NCI-H2107 (cell line): Measurements from ENCODE around the gene PMEPA1.

Experiments
- DNase-seq: peaks from one replicate; lab custom pipeline; 2025; lab: John Stamatoyannopoulos, UW

Gene PMEPA1

GRCh38 chr20:57661746-57662455 lies 47.9 kb downstream of the PMEPA1 start:
- DNase-seq: no peak

DNA sequence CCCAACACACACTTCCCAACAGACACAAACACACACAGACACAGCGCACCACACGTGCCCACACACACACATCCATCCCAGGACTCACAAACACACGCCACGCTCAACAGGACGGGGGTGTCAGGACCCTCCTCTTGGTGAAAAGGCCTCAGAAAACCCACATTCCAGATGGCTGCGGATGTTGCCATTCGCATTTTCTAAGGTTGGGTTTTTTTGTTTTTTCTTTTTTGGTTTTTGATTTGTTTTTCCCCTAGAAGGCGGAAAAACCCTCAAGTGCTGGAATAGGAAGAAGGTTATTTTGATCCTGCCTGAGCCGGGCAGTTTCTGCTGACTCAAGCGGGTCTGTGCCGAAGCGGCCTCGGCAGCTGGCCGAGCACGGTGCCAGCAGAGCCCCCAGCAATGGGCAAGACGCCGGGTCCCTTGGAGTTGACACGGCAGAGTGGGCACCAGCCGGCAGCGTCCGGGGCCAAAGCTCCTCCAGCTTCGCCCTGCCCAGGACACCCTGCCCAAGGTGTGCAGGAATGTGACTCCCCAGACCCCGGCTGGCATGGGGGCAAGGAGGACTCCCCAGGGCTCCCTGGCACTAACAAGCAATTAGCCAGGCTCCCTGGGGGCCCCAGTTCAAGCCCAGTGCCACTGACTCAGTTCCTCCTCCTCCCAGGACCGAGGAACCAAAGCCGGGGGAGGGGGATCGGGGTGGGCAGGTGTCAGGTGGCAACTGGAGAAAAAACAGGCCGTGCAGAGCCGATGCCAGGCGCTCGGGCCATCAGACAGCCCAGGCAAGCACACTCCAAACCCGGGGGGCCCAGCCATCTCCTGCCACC lies 48.7 kb downstream of the PMEPA1 start:
- DNase-seq: no peak

- DNase-seq: no peak
Measured at GRCh38 chr20:57660181-57660921, 49.5 kb downstream of the PMEPA1 start.

GRCh38 chr20:57659517-57660180 lies 50.2 kb downstream of the PMEPA1 start:
- DNase-seq: no peak

DNA sequence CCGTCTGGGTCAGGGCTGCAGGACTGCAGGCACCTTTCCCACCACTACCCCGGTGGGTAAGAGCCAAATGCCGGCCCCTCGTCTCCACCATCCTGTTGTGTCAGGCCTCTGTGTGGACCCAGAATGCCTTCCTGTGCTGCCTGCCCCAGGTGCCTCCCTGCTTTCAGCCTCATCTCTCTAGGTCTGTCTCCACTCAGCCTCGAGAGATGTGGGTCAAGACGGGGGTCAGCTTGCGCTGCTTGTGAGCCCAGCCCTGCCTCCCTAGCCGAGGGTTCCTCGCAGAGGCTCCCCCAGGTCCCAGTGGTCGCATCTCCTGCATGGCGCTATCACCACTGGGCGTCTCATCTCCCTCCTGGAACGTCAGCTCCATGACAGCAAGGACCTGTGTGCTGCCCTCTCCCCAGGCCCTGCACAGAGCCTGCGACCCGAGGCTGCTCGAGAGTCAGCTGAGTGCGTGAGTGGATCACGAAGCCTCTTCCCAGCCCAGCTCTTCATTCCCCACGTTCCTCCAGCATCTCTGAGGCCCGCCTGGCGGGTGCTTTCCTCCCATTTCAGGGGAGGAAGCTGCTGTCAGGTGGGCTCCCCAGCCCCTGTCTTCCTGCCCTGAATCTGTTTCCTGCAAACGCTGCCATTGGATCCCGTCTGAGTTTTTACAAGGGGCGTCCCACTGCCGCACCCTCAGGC lies 50.8 kb downstream of the PMEPA1 start:
- DNase-seq: no peak

- DNase-seq: no peak
Measured at GRCh38 chr20:57658447-57658832, 51.4 kb downstream of the PMEPA1 start.

DNA sequence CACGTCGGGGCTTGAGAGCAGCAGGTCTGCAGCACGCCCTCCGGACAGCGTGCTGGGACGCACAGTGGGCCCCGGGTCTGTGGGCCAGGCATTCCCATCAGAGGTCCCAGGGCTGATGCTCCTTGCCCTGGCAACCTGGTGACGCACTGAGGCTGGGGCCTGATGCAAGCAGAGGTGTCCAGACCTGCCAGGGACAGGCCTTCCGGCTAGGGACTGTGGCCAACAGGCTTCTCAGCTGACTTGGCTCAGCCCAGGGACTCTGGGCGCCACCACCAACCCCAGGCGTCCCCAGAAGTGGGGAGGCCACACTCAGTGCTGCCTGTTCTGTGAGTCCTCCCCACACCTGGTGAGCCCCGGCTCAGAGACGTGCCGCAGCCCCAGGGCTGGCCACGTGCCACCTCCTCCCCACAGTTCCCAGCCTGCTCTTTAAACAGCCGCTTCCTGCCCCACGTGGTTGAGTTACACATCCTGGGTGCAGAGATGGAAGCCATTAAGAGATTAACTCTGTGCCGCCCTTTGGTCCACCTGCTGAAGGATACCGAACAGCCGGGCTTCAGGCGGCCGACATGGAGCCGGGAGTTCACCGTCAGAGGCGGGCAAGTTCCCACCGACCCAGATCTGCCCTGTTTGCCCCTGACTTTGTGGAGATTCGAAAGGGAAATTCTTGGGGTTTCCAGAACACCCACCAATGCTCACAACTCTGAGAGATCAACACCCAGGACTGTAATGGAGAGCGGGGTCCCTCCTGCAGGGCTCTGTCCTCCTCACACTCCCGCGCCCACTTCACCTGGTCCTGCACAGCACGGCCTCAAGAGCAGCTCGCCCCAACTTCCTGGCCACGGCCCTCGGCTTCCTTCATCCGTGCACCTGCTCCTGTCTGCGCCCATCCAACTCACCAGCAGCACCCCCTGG lies 52.0 kb downstream of the PMEPA1 start:
- no peak for DNase-seq

- DNase-seq: no peak
Measured at GRCh38 chr20:57656821-57657534, 52.8 kb downstream of the PMEPA1 start.

- no peak for DNase-seq
Measured at GRCh38 chr20:57656252-57656820, 53.5 kb downstream of the PMEPA1 start.

DNA sequence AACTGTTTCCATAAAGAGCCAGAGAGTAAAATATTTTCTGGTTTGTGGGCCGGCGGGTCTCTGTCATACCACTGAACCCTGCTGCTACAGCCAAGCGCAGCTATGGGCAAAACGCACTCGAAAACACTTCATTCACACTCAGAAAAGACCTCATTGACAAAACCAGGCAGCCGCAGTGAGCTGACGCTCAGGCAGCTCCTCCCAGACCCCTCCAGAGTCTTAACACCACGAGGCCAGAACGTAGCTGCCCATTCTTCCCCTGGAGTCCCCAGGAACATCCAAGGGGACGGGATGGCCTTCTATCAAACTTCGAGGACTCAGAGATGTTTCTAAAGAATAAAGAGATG lies 54.0 kb downstream of the PMEPA1 start:
- no peak for DNase-seq

- DNase-seq: no peak
Measured at GRCh38 chr20:57654998-57655808, 54.6 kb downstream of the PMEPA1 start.

- no peak for DNase-seq
Measured at GRCh38 chr20:57654363-57654997, 55.3 kb downstream of the PMEPA1 start.

DNA sequence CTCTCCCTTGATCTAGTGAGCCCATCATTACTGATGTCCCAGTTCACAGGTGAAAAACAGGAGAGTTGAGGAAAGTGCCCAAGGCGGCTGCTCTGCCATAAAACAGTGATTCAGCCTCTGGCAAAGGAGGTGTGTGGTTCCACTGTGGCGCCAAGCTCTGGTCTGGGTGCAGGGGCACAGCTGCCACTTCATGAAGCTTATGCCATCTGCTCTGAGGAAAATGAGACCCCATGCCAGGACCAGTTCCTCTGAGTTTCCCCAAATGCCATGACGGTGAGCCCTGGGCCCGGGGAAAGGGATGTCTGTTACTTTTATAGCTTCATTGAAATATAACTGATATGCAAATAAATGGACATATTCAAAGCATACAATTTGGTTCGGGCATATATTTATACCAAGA lies 55.9 kb downstream of the PMEPA1 start:
- no peak for DNase-seq

DNA sequence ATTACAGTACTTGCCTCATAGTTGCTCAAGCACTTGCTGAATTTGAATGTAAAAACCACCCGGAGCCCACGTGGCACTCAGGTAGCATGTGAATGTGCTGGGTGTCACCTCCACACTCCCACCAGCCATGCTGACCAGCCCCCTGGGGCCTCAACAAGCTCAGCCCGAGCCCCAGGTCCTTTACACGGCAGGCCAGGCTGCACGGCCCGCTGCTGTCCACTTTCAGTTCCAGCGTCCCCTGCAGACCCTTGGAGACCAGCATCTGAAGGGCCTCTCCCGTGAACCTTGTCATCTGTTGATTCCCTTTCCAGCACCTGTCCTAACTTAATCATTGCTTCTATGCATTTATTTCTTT lies 56.3 kb downstream of the PMEPA1 start:
- DNase-seq: no peak

DNA sequence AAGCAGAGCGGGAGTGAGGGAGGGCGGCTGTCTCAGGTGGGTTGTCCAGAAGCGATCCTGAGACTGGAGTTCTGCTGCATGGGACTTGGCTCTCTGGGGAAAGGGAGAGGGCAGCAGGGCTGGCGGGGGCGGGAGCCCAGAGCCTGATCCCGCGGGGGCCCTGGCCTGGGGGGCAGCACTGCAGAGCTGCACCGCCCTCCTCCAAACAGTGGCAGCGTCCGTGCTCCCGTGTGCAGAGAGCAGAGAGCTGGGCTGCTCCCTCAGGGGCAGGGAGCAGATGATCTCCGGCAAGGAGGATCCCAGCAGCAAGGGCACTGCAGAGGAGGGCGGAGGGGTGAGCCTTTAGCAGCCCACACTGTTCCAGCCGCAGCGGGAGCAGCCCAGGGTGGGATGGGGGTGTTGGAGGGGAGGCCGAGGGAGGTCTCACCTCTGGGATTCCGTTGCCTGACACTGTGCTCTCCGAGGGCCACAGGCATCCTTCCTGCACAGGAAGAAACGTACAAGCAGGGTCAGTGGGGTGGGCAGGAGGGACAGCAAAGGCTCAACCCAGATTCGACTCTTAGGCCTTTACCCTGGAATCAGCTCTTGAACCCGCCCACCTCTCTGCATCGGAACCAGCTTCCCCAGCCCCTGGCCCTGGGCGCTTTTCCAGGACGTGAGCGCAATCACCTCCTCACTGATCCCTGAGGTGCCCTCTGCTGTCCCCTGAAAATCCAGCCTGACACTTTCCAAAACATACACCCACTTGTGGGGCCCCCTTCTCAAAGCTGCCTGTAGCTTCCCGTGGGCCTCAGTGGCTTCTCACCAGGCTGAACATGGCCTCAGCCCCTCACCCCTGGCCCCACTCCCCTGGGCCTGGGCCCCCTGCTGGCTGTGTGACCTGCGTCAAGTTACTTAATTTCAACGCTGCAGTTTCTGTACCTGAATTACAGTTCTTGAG lies 56.9 kb downstream of the PMEPA1 start:
- no peak for DNase-seq

DNA sequence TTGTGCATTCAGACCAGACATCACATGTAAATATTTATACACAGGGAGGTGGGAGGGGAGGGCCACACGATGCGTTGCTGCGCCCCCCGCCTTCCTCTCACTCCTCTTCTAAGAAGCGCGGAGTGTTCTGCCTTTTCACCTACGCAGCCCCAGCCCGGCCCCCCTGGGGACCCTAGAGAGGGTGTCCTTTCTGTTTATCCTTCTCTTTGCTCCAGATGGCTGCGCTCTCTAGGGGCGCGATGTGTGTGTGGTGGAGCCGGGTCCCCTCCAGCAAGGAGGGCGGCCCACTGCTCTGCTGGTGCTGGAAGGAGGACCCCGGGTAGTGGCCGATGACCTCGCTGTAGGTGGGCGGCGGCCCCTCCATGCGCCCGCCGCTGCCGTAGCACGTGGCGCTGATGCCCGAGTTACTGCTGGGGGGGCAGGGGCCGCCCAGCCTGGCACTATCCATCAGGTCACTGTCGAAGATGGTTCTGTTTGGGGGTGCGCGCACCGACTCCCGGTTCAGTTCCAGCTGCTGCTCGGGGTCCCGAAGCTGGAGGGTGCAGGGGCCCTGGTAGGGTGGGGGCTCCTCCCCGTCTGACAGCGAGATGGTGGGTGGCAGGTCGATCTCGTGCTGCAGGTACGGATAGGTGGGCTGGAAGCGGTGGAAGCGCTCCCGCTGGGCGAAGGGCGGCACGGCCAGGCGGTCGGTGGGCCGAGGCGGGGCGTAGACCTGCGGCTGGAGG lies 57.8 kb downstream of the PMEPA1 start:
- DNase-seq: no peak
